SK-N-MC (cell line): ENCODE results near the gene SLC35F1.

Experiments
- EZH2 ChIP-seq: fragments of 200-600 bp; sonication (generic); IDR thresholded peaks from one replicate; pipeline ENCODE4 v1.6.1; 2017; ENCODE audit warnings: antibody characterized with exemption
- FOXP2 ChIP-seq: optimal IDR thresholded peaks from 2 replicates; pipeline ENCODE3; 2011; ENCODE audit warnings: mild to moderate bottlenecking, moderate library complexity; ENCODE audit not compliant: insufficient read depth; ENCODE audit errors: extremely low read length, control extremely low read depth
- POLR2AphosphoS5 ChIP-seq: IDR thresholded peaks from 2 replicates; pipeline ENCODE4 v1.6.1; 2012; ENCODE audit warnings: mild to moderate bottlenecking, low read depth, low read length, borderline replicate concordance

- no peak for TF ChIP-seq EZH2
- TF ChIP-seq POLR2AphosphoS5 = no peak
- no peak for TF ChIP-seq FOXP2
Observed at GRCh38 chr6:118086159-118086558, 179.1 kb downstream of the SLC35F1 start.
